Esophagus muscularis mucosa (tissue), 4 donors: ENCODE measurements around the gene MYH1. TPM values are rescaled to one million over a fixed set of nuclear protein-coding genes. Genes with fewer than 3 reads are reported as not detected.
"Not testable (repeated sequence)": the region's sequence is repeated elsewhere in the genome, so short reads cannot be mapped to it uniquely, and the experiment has no call there.

Experiments used
- DNase-seq: peaks from one replicate; pipeline ENCODE4 v3.0.0-alpha.2; 2017; ENCODE audit errors: extremely low spot score
- H3K27ac ChIP-seq, 4 donors: fragments of 200-600 bp; sonication (generic); replicated peaks in 1 of 4; 1 replicate in 3 of 4; 2 replicates in 1 of 4; pipeline ENCODE4 v1.5.1; 2016 to 2019; ENCODE audit warnings: mild to moderate bottlenecking in 1 of 4
- H3K27me3 ChIP-seq, 4 donors: fragments of 200-600 bp; sonication (generic); one replicate each; pipeline versions ENCODE4 v1.5.1 to v1.6.0; 2016 to 2019
- H3K36me3 ChIP-seq, 4 donors: fragments of 200-600 bp; sonication (generic); one replicate each; pipeline ENCODE4 v1.5.1; 2016 to 2019
- H3K4me1 ChIP-seq, 4 donors: fragments of 200-600 bp; sonication (generic); one replicate each; pipeline ENCODE4 v1.5.1; 2016 to 2019
- H3K4me3 ChIP-seq, 4 donors: fragments of 200-600 bp; sonication (generic); 1 replicate in 2 of 4; 2 replicates in 2 of 4; pipeline ENCODE4 v1.5.1; 2016 to 2019; ENCODE audit warnings: mild to moderate bottlenecking in 4 of 4, moderate library complexity in 1 of 4
- H3K9me3 ChIP-seq, 4 donors: fragments of 200-600 bp; sonication (generic); 1 replicate in 3 of 4; 2 replicates in 1 of 4; pipeline ENCODE4 v1.5.1; 2016 to 2019
- EP300 ChIP-seq: sonication (generic); formaldehyde crosslinking; IDR thresholded peaks from one replicate; pipeline ENCODE4 v1.6.1; 2017; ENCODE audit warnings: antibody characterized with exemption
- POLR2A ChIP-seq: fragments of 450-650 bp; IDR thresholded peaks from one replicate; pipeline ENCODE4 v1.6.1; 2017; ENCODE audit warnings: antibody characterized with exemption, moderate library complexity, mild to moderate bottlenecking, low read depth
- POLR2AphosphoS5 ChIP-seq, 2 donors: sonication (generic); formaldehyde crosslinking; IDR thresholded peaks; one replicate each; pipeline ENCODE4 v1.6.1; 2017; ENCODE audit warnings: antibody characterized with exemption in 2 of 2
- WGBS: methylation state at CpG from one replicate; pipeline ENCODE4 v1.1.5; 2018; 5-methylcytosine and 5-hydroxymethylcytosine counted together
- intact Hi-C: fragments of 100-400 bp; cut with DNase I; formaldehyde crosslinking; loops from one replicate; pipeline ENCODE4 v1.15.1; 2023
- total RNA-seq, 4 donors: library from RNA; depleted of rRNA; stranded (reverse); fragments of >200 nt; gene quantifications; one replicate each; pipeline versions ENCODE4 v1.1.0 to v1.2.1, GENCODE V29; 2016
- TF ChIP-seq, protein P1 (sequence below), 3 experiments: fragments of 200-600 bp in 2 of 3; fragments of 450-650 bp in 1 of 3; sonication (generic) in 2 of 3; IDR thresholded peaks; one replicate each; pipeline ENCODE4 v1.5.1; 2017 to 2019; ENCODE audit warnings: antibody characterized with exemption in 3 of 3, mild to moderate bottlenecking in 2 of 3, moderate library complexity in 1 of 3

The MYH1 gene
- total RNA-seq, 4 donors from 2014 or later = 0.13 TPM; not detected in 3

DNA sequence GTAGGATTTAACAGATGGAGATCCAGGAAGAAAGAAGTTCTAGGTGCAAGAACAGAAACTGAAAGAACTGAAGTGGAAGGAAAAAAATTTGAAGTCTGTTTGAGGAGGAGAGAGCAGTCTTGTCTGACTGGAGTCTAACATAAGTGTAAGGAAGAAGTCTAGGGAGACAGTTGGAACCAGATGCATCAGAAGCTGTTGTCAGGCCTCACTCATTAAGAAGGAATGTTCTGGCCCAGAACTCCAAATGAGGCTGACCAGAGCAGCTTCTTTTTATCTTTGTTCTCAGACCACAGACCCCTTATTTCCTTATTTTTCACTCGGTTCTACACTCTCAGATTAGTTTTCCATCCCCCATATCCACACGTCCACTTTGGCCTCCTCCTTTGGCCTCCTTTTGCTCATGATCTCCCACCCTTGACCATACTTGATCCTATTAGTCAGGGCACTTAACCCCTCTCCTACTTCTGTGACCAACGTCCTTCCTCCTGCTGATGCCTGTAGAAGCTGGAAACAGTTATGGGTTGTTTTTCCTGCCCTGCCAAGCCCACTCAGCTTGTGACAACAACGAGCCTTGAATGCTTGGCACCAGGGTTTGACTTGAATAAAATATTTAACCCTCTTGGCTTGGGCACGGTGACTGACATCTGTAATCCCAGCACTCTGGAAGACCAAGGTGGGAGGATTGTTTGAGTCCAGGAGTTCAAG, 38.1 kb upstream of the MYH1 start:
- 67% methylated on average over 5 of the region's 5 CpGs for WGBS
- H3K9me3 ChIP-seq = no peaks in the 10 kb centered on the region
- no peak overlapping the region for H3K4me3 ChIP-seq
- intact Hi-C loops = no loop called here
- TF ChIP-seq, protein P1, sequence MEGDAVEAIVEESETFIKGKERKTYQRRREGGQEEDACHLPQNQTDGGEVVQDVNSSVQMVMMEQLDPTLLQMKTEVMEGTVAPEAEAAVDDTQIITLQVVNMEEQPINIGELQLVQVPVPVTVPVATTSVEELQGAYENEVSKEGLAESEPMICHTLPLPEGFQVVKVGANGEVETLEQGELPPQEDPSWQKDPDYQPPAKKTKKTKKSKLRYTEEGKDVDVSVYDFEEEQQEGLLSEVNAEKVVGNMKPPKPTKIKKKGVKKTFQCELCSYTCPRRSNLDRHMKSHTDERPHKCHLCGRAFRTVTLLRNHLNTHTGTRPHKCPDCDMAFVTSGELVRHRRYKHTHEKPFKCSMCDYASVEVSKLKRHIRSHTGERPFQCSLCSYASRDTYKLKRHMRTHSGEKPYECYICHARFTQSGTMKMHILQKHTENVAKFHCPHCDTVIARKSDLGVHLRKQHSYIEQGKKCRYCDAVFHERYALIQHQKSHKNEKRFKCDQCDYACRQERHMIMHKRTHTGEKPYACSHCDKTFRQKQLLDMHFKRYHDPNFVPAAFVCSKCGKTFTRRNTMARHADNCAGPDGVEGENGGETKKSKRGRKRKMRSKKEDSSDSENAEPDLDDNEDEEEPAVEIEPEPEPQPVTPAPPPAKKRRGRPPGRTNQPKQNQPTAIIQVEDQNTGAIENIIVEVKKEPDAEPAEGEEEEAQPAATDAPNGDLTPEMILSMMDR (IDR thresholded peaks at IDR 0.05) = no peak
- TF ChIP-seq POLR2A (no peak), POLR2AphosphoS5 (IDR thresholded peaks at IDR 0.05) (no peak), EP300 (no peak)
- H3K27ac ChIP-seq = no peak overlapping the region
- peaks cover 0 to 10% (median 0%) of the 10 kb centered on the region in 4 donors for H3K4me1 ChIP-seq
- no peaks in the 10 kb centered on the region for H3K27me3 ChIP-seq
- no peak for DNase-seq
- H3K36me3 ChIP-seq = no peaks in the 10 kb centered on the region

DNA sequence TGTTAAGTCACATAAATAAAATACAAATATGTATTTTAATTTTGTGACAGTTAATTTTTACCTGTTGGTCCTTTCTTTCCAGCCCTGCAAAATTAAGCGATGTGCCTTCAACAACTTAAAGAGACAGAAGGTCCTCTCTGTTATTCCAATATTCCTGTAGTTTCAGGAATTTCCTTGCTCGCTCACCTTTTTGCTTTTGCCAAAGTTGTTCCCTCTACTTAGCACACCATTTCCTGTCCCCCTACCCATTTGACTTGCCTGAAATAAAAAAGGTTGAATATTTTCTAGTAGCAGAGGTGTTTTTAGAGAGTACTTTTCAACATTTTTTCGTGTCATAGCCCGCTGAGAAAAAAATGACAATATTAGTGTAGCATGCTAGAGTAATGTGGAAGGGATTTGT, 31.7 kb upstream of the MYH1 start:
- DNase-seq = no peak
- H3K36me3 ChIP-seq = no peaks in the 10 kb centered on the region
- H3K27ac ChIP-seq = no peak overlapping the region
- H3K4me3 ChIP-seq = no peak overlapping the region
- no peaks in the 10 kb centered on the region for H3K4me1 ChIP-seq
- intact Hi-C loops = no loop called here
- H3K9me3 ChIP-seq = no peaks in the 10 kb centered on the region
- WGBS = 86% methylated on average over 4 of the region's 4 CpGs
- TF ChIP-seq, protein P1 (IDR thresholded peaks at IDR 0.05) = no peak
- TF ChIP-seq POLR2A = no peak
- TF ChIP-seq EP300 = no peak
- no peak for TF ChIP-seq POLR2AphosphoS5 (IDR thresholded peaks at IDR 0.05)
- no peaks in the 10 kb centered on the region for H3K27me3 ChIP-seq

DNA sequence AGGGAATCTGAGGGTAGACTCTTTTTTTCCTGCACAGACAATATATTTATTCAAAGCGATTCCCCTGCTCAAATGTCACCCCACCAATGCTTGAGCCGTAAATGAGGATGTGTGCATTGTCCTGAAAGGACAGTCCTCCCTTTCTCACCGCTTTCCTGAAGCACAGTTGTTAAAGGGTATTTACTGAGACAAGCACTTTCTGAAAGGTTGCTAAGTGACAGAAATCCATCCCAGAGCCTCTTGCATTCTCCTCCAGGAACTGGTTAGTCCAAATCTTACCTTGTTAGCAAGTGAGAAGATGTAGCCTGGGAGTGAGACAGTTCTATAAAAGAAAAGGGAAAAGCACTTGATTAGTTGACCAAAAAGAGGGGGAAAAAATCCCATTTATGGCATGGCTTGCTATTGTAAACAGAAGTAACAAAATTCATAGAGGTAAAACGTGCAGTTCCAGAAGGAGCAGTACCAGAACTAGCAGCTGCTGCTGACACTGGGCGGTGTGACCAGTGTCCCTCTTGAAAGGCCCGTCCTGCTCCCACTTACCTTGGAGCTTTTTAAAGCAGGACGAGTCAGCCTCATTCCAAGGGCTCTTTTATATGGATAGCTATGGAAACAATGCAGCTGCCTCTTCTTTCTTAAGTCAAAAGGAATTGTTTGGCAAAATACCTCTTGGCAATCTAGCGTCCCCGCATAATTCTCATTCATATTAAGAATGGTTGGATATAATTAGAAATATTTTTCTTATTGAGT, 30.9 kb upstream of the MYH1 start, which contains the start of gene MYH2:
Gene MYH2, minus strand, starts transcription at position 563 of the 747 bp plus-strand sequence. CDS start 1,738 bp downstream, outside the sequence.
- Histone ChIP-seq H3K36me3 (no peaks in the 10 kb centered on the region), H3K27me3 (no peaks in the 10 kb centered on the region), H3K27ac (no peak within 1 kb of the TSS), H3K9me3 (no peaks in the 10 kb centered on the region), H3K4me1 (no peaks in the 10 kb centered on the region), H3K4me3 (no peak within 1 kb of the TSS)
- no peak for DNase-seq
- WGBS = 50% methylated on average over 9 of the region's 9 CpGs
- no peak for TF ChIP-seq EP300
- TF ChIP-seq, protein P1 (IDR thresholded peaks at IDR 0.05) = no peak
- no peak for TF ChIP-seq POLR2A
- TF ChIP-seq POLR2AphosphoS5 (IDR thresholded peaks at IDR 0.05) = no peak
- intact Hi-C loops = no loop called here

DNA sequence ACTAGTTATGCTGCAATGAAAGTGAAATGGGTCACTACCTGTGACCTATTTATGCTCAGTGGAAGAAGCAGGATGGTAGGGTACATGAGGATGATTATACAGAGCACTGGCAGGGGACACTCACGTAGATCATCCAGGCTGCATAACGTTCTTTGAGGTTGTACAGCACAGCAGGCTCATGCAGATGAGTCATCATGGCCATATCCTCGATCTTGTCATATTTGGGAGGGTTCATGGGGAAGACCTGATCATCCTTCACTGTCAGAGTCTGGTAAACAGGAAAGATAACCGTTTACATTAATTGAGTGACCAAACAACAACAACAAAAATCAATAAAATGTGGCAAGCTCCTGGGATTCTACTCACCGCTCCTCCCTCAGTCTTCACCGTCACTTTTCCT, 29.0 kb upstream of the MYH1 start:
- Histone ChIP-seq H3K27me3 (no peaks in the 10 kb centered on the region), H3K36me3 (no peaks in the 10 kb centered on the region), H3K9me3 (no peaks in the 10 kb centered on the region), H3K27ac (no peak overlapping the region), H3K4me1 (no peaks in the 10 kb centered on the region), H3K4me3 (no peak overlapping the region)
- intact Hi-C loops = no loop called here
- WGBS = 88% methylated on average over 6 of the region's 6 CpGs
- DNase-seq = no peak
- TF ChIP-seq POLR2A = no peak
- TF ChIP-seq POLR2AphosphoS5 (IDR thresholded peaks at IDR 0.05) = no peak
- TF ChIP-seq, protein P1 (IDR thresholded peaks at IDR 0.05) = no peak
- no peak for TF ChIP-seq EP300

DNA sequence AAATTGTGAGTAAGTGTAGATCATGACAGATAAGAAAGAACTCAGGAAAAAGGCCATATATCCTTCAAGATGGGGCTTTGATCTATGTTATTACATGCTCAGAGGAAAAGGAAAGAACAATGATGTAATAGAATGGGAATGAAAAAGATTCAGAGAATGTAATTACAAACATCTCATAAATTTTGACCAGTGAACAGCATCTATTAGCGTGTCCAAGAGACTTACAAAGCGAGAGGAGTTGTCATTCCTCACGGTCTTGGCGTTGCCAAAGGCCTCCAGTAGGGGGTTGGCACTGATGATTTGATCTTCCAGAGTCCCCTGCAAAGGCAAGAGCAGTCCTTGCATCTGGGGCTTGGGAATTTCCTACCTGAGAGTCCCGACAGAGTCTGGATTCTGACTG, 25.1 kb upstream of the MYH1 start:
- peaks cover 0 to 21% (median 5%) of the 10 kb centered on the region in 4 donors for H3K9me3 ChIP-seq
- H3K36me3 ChIP-seq, intact Hi-C loops, H3K4me3 ChIP-seq, DNase-seq, H3K4me1 ChIP-seq, H3K27me3 ChIP-seq, H3K27ac ChIP-seq: not testable (repeated sequence)
- 60% methylated on average over 5 of the region's 5 CpGs for WGBS

DNA sequence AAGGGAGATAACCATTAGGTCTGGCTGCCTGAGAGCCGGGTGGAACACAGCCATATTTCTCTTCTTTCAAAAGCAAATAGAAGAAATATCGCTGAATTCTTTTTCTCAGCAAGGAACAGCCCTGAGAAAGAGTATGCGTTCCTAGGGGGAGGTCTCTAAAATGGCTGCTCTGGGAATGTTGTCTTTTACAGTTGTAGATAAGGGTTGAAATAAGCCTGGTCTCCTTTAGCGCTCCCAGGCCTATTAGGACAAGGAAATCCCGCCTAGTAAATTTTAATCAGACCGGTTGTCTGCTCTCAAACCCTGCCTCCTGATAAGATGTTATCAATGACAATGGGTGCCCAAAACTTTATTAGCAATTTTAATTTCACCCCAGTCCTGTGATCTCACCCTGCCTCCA, 22.8 kb upstream of the MYH1 start:
- H3K4me1 ChIP-seq, H3K27me3 ChIP-seq, H3K36me3 ChIP-seq, intact Hi-C loops, DNase-seq, H3K4me3 ChIP-seq, H3K27ac ChIP-seq: not testable (repeated sequence)
- WGBS = 91% methylated on average over 6 of the region's 6 CpGs
- peaks cover 0 to 21% (median 5%) of the 10 kb centered on the region in 4 donors for H3K9me3 ChIP-seq
